ENCODE data around the gene CXXC5.

GRCh38 chr5:139701056-139701741 lies 53.0 kb downstream of the CXXC5 start:
- no peak for TF ChIP-seq CTCF (IDR thresholded peaks at IDR 0.05)
- no peak for TF ChIP-seq EP300 (IDR thresholded peaks at IDR 0.05)
- no peak for TF ChIP-seq POLR2A (IDR thresholded peaks at IDR 0.05)

All from sigmoid colon (tissue), 4 donors.